ENCODE results near the gene SLC2A13. TPM values are rescaled to one million over a fixed set of nuclear protein-coding genes. Genes with fewer than 3 reads are reported as not detected.

SLC2A13 gene
- polyA plus RNA-seq, 3 donors, result 2.2 to 2.9 (median 2.5) TPM

DNA sequence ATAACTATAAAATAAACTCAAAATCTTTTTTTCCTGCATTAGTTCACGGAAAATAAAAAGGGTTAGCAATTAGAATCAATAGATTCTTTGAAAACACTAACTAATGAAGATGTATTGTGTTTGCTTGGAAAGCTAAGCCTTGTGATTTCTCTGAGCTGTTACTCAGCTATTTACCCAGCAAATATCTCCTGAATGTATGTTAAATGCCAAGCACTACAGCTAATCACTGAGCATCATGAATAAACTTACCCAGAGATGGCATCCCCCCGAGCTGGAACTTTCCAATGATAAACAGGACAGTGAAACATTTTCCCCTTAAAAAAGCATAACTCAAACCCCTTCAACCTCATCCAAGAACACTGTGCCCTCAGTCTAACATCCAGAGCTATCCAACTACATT is 71.2 kb downstream of the SLC2A13 start:
- no peak overlapping the region for H3K27ac Mint-ChIP-seq
- 100% methylated on average over 1 of the region's 2 CpGs for WGBS (ENCODE audit: insufficient coverage)
- H3K27me3 Mint-ChIP-seq (ENCODE audit: low read depth in 3 of 3), result peaks cover 0 to 2% (median 0%) of the 10 kb centered on the region in 3 donors
- Histone ChIP-seq H3K27me3 (ENCODE audit: control insufficient read depth in 2 of 2, insufficient read depth in 2 of 2, low read length in 2 of 2) (no peaks in the 10 kb centered on the region), H3K79me2 (ENCODE audit: insufficient read depth, low read length) (no peaks in the 10 kb centered on the region), H3K4me1 (ENCODE audit: control insufficient read depth in 1 of 2, insufficient read depth in 2 of 2, low read length in 2 of 2) (no peaks in the 10 kb centered on the region), H3K36me3 (replicated peaks in 1 of 2; ENCODE audit: control insufficient read depth in 1 of 2, insufficient read depth in 2 of 2, low read length in 2 of 2) (no peaks in the 10 kb centered on the region), H3K4me2 (replicated peaks; ENCODE audit: extremely low read depth, low read length, poor library complexity, severe bottlenecking) (no peak overlapping the region), H3K9me3 (replicated peaks in 1 of 2; ENCODE audit: control insufficient read depth in 1 of 2, insufficient read depth in 1 of 2, low read length in 2 of 2) (no peaks in the 10 kb centered on the region), H3K4me3 (replicated peaks in 1 of 3; ENCODE audit: low read depth in 2 of 3, low read length in 3 of 3) (no peak overlapping the region), H2AFZ (ENCODE audit: insufficient read depth, low read depth, low read length, poor library complexity, severe bottlenecking) (no peak overlapping the region), H4K20me1 (ENCODE audit: insufficient read depth, low read length) (no peaks in the 10 kb centered on the region), H3K27ac (ENCODE audit: low read depth in 1 of 2, low read length in 2 of 2) (no peak overlapping the region), H3K9ac (ENCODE audit: insufficient read depth, low read length, poor library complexity, severe bottlenecking) (no peak overlapping the region)
- H3K36me3 Mint-ChIP-seq, result peaks cover 0 to 2% of the 10 kb centered on the region in 2 donors
- no peaks in the 10 kb centered on the region for H3K9me3 Mint-ChIP-seq
- TF ChIP-seq, protein P1, sequence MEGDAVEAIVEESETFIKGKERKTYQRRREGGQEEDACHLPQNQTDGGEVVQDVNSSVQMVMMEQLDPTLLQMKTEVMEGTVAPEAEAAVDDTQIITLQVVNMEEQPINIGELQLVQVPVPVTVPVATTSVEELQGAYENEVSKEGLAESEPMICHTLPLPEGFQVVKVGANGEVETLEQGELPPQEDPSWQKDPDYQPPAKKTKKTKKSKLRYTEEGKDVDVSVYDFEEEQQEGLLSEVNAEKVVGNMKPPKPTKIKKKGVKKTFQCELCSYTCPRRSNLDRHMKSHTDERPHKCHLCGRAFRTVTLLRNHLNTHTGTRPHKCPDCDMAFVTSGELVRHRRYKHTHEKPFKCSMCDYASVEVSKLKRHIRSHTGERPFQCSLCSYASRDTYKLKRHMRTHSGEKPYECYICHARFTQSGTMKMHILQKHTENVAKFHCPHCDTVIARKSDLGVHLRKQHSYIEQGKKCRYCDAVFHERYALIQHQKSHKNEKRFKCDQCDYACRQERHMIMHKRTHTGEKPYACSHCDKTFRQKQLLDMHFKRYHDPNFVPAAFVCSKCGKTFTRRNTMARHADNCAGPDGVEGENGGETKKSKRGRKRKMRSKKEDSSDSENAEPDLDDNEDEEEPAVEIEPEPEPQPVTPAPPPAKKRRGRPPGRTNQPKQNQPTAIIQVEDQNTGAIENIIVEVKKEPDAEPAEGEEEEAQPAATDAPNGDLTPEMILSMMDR (IDR thresholded peaks at IDR 0.05), result no peak
- H3K4me1 Mint-ChIP-seq, result no peaks in the 10 kb centered on the region
- H3K4me3 Mint-ChIP-seq, result no peak overlapping the region
- DNase-seq, result no peak
- intact Hi-C loops (cut with micrococcal nuclease), result no loop called here

DNA sequence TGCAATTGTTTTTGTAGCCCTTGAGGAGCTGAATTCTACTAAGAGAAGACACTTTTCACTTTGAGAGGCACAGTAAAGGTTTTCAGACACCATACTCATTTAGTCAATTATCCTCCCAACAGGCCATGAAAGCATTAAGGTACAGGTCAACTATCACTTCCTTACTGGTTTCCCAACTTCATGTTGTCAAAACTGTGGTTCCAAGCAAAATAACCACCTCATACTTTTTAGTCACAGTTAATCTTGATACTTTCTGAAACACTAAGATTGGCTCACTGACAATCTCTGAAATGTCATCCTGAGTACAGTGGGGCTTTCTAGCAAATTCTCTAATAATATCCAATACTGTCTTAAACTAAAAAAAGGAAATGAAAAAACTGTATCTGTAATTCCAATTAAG is 71.7 kb downstream of the SLC2A13 start:
- Histone ChIP-seq H3K36me3 (replicated peaks in 1 of 2; ENCODE audit: control insufficient read depth in 1 of 2, insufficient read depth in 2 of 2, low read length in 2 of 2) (no peaks in the 10 kb centered on the region), H3K9ac (ENCODE audit: insufficient read depth, low read length, poor library complexity, severe bottlenecking) (no peak overlapping the region), H3K4me3 (replicated peaks in 1 of 3; ENCODE audit: low read depth in 2 of 3, low read length in 3 of 3) (no peak overlapping the region), H3K79me2 (ENCODE audit: insufficient read depth, low read length) (no peaks in the 10 kb centered on the region), H3K9me3 (replicated peaks in 1 of 2; ENCODE audit: control insufficient read depth in 1 of 2, insufficient read depth in 1 of 2, low read length in 2 of 2) (no peaks in the 10 kb centered on the region), H4K20me1 (ENCODE audit: insufficient read depth, low read length) (no peaks in the 10 kb centered on the region), H3K4me2 (replicated peaks; ENCODE audit: extremely low read depth, low read length, poor library complexity, severe bottlenecking) (no peak overlapping the region), H3K27ac (ENCODE audit: low read depth in 1 of 2, low read length in 2 of 2) (no peak overlapping the region), H2AFZ (ENCODE audit: insufficient read depth, low read depth, low read length, poor library complexity, severe bottlenecking) (no peak overlapping the region), H3K4me1 (ENCODE audit: control insufficient read depth in 1 of 2, insufficient read depth in 2 of 2, low read length in 2 of 2) (no peaks in the 10 kb centered on the region), H3K27me3 (ENCODE audit: control insufficient read depth in 2 of 2, insufficient read depth in 2 of 2, low read length in 2 of 2) (no peaks in the 10 kb centered on the region)
- Mint-ChIP-seq H3K9me3 (no peaks in the 10 kb centered on the region), H3K4me1 (no peaks in the 10 kb centered on the region), H3K27ac (no peak overlapping the region), H3K36me3 (peaks cover 0 to 2% of the 10 kb centered on the region in 2 donors), H3K27me3 (ENCODE audit: low read depth in 3 of 3) (no peaks in the 10 kb centered on the region), H3K4me3 (no peak overlapping the region)
- TF ChIP-seq, protein P1 (IDR thresholded peaks at IDR 0.05), result no peak
- intact Hi-C loops (cut with micrococcal nuclease), result no loop called here
- DNase-seq, result no peak
